Activated CD8-positive, alpha-beta memory T cell treated with anti-CD3 and anti-CD28 coated beads, Interleukin-2, amount 50 U/mL, for 24 hours (primary cell): ENCODE measurements around the gene TOX2.

Source experiments
- DNase-seq: peaks from one replicate; pipeline ENCODE4 v3.0.0-alpha.2; 2020; ENCODE audit errors: extremely low read depth

Gene TOX2

GRCh38 chr20:43976547-43976946 is 61.9 kb downstream of the TOX2 start:
- no peak for DNase-seq

DNA sequence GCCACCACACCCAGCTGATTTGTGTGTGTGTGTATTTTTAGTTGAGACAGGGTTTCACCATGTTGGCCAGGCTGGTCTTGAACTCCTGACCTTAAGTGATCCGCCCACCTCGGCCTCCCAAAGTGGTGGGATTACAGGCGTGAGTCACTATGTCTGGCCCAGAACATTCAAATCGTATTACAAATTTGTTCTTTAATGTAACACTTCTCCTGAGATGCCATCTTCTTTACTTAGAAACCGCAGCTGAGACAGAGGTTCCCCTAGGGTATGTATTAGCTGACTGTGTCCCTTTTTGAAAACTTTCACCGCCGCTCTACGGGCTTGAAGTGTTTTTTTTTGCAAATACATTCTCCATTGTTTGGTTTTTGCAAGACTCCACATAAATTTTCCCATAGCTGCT is 62.6 kb downstream of the TOX2 start:
- no peak for DNase-seq

GRCh38 chr20:43977962-43978361 is 63.3 kb downstream of the TOX2 start:
- DNase-seq = no peak

- DNase-seq = no peak
These were observed 65.0 kb downstream of the TOX2 start for GRCh38 chr20:43979576-43980105.

DNA sequence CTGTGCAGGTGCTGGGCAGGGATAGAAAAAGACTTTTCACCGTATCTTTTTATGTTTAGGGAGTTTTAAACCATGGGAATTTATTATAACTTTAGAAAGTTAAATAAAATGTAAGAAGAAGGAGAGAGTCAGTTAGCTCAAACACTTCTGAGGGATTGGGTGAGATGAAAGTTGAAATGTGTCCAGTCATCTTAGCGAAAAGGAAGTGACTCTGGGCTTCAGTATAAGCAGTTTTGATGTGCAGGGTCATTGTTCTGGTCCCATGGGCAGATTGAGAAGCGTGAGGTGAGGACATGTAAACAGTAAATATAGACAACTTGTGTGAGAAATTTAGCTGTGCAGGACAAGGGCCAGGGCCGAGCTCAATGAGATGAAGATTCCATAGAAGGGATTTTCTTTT is 66.9 kb downstream of the TOX2 start:
- DNase-seq = no peak

DNA sequence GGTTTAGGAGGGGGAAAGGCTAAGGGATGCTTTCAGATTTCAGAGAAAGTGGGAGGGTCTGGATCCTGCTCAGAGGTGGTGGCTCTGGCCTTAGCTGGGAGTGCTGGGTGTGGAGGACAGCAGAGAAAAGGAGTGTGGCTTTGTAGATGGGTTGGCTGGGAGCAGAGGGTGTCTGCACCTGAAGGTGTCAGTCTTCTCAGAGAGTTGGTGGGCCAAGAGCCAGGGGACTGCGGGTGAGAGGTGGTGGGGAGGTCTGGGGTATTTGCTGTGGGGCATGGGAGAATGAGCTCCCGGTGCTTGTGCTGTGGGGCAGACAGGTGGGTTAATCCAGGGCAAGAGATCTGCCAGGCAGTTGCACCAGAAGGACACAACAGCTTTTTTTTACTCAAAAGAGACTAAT is 67.4 kb downstream of the TOX2 start:
- no peak for DNase-seq

GRCh38 chr20:43982886-43983285 is 68.2 kb downstream of the TOX2 start:
- no peak for DNase-seq

DNA sequence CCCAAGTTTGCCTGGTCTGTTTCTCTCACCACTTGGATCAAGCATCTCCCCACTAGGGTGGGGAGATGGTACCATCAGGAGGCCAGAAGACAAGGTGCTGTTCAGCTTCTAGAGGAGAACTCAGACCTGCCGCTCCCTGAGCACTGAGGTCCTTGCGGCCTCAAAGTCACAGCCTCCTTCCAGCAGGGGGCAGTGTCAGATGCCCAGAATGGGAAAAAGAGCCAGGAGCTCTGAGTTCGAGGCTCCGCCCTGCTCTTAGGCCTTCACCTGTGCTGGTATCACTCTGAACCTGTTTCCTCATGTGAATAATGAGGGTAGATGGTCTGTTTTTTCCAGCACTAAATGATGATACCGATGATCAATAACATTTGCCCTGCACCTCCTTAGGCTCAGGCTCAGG is 68.7 kb downstream of the TOX2 start:
- DNase-seq = no peak

GRCh38 chr20:43983904-43984361 is 69.3 kb downstream of the TOX2 start:
- no peak for DNase-seq

GRCh38 chr20:43984587-43984986 is 69.9 kb downstream of the TOX2 start:
- no peak for DNase-seq

DNA sequence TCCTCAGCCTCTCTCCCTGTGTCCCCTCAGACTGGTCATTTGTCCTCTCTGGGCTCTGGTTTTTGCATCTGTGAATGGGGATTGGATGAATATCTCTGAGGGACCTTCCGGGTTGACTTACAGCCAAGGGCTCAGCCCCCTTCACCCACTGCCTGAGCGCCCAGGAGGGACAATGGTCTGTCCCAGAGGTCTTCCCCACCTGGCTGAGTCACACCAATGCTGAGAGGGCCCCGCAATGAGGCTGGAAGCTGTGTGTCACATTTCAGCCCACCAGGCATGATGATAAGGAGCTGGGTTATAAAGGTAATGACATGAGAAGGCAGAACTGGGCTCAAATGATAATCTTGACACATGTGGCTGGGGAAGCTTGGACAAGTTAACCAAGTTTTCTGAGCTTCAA is 70.5 kb downstream of the TOX2 start:
- DNase-seq = no peak

- DNase-seq = no peak
These were observed 71.1 kb downstream of the TOX2 start for GRCh38 chr20:43985608-43986316.

DNA sequence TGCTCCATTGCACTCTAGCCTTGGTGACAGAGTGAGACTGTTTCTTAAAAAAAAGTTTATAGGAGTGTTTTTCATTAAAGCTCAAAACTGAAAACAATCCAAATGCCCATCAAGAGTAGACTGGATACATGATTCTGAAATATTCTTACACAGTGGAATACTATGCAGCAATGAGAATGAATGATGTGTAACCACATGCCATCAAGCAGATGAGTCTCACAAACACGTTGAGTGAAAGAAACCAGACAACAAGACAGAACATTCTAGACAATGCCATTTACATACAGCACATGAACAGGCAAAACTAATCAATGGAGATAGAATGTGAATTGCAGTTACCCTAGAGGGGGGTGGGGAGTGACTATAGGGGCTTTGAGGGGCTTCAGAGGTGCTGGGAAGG is 72.4 kb downstream of the TOX2 start:
- no peak for DNase-seq

- DNase-seq = no peak
These were observed 72.9 kb downstream of the TOX2 start for GRCh38 chr20:43987531-43987930.

- no peak for DNase-seq
These were observed 73.8 kb downstream of the TOX2 start for GRCh38 chr20:43988451-43988850.

DNA sequence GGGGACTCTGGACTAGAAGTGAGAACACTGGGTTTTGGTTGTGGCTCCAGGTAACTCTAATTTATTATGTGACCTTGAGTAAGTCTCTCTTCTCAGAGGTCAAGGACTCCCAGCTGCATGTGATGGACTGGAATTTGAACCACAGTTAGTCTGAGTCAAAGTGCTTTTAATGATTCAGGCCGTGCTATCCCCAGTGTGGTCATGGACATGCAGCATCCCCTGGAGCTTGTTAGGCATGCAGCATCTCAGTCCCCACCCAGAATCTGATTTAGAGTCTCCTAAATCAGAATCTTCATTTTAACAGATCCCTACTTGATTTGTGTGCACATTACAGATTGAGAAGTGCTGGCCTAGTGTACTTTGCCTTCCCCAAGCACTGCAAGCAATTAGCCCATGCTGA is 74.2 kb downstream of the TOX2 start:
- DNase-seq = no peak

- DNase-seq = no peak
These were observed 76.6 kb downstream of the TOX2 start for GRCh38 chr20:43991261-43991660.

- no peak for DNase-seq
These were observed 77.3 kb downstream of the TOX2 start for GRCh38 chr20:43991982-43992381.

- DNase-seq = no peak
These were observed 78.2 kb downstream of the TOX2 start for GRCh38 chr20:43992885-43993284.

- DNase-seq = no peak
These were observed 78.9 kb downstream of the TOX2 start for GRCh38 chr20:43993560-43993959.

GRCh38 chr20:43994486-43995100 is 79.9 kb downstream of the TOX2 start:
- DNase-seq = no peak

GRCh38 chr20:43995645-43996044 is 81.0 kb downstream of the TOX2 start:
- DNase-seq = no peak

DNA sequence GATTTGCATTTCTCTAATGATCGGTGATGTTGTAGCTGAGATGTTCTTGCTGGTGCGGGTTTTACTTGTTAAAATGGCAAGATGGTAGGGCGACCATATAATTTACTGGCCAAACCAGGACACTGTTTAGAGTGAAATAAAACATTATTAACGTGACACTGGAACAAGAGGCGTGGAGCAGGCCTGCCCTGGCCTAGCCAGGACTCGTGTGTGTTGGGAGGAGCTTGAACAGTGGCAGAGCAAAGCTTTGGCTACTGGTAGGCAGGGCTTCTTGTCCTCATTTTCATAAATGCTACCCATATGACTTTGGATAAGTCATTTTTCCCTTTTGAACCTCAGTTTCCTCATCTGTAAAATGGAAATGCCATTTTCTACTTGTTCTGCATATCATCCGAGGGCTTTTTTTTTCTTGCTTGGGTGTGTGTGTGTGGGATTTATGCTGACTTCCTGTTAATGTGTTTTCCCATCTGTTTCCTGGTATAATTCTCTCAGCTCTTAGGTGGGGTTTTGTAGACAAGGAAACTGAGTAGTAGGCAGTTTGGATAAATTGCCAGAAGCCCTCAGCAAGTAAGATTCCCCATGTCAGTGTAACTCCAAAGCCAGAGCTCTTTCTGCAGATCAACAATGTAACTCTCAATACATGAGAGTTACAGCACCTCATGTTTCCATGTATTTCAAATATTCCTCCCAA is 81.7 kb downstream of the TOX2 start:
- DNase-seq = no peak
